Activated CD8-positive, alpha-beta memory T cell treated with anti-CD3 and anti-CD28 coated beads for 1 hour (primary cell): ENCODE data around the gene PRKCA.

Source experiments
- DNase-seq, 2 donors: peaks; one replicate each; pipeline ENCODE4 v3.0.0-alpha.2; 2020; ENCODE audit warnings: low read depth in 1 of 2; ENCODE audit errors: extremely low read depth in 1 of 2

PRKCA gene

DNA sequence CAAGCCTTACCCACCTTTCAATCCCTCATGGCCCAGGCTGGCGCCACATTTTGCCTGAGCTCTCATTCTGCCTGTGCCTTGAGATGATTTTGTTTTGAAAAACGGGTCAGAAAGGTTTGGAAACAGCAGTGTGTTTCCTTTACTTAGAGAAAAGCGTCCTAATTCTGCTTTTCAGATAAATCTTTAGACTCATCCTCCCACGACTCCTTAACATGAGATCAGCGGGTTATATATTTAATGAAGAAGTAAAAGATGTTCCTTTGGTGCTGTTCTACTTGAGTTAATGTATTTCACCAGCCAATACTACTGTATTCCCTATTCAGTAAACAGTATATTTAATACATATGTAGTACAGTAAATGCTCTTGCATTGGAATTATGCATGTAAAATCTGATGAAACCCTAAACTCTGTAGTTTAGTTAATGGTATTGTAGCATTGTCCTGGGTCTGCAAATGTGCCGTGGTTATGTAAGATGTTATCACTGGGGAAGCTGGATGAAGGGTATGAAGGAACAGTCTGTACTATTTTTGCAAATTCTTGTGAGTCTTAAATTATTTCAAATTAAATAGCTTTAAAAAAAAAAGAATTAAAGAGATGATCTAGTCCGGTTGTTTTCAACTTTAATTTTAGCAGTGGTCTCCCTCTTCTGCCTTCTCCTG is 333.1 kb downstream of the PRKCA start:
- no peak for DNase-seq

DNA sequence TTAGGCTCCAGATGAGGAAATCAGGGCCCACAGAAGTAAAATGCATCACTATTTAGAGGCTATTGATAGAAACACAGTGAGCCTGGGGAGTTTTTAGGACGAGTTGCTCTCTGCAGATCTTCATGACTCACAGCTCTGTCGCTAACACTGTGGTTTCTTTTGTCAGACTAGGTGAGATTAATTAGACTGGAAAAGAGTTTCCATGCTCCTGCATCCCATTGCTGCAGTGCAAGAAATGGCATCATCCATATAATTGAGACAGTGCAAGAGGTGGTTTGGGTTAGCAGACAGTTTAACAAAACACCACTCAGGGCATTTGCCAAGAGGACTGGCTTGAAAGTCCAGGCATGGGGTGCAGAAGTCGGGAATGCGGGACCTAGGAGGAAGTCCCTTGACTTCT is 333.7 kb downstream of the PRKCA start:
- DNase-seq = no peak

DNA sequence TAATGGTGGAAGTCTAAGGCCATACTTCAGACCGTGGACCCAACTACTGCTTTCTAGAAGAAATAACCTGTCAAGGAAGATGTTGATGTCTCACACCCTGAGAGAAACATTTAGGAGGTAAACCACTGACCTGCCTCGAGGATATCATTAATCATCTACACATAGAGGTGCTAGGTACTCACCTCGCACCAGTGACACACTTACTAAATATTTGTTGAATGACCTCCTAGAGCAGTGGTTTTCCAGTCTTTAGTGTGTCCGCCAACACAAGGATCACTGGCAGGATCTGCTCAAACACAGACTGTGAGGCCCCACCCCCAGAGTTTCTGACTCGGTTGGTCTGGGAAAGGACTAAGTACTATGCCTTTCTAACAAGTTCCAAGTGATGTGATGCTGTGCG is 335.1 kb downstream of the PRKCA start:
- DNase-seq = no peak

DNA sequence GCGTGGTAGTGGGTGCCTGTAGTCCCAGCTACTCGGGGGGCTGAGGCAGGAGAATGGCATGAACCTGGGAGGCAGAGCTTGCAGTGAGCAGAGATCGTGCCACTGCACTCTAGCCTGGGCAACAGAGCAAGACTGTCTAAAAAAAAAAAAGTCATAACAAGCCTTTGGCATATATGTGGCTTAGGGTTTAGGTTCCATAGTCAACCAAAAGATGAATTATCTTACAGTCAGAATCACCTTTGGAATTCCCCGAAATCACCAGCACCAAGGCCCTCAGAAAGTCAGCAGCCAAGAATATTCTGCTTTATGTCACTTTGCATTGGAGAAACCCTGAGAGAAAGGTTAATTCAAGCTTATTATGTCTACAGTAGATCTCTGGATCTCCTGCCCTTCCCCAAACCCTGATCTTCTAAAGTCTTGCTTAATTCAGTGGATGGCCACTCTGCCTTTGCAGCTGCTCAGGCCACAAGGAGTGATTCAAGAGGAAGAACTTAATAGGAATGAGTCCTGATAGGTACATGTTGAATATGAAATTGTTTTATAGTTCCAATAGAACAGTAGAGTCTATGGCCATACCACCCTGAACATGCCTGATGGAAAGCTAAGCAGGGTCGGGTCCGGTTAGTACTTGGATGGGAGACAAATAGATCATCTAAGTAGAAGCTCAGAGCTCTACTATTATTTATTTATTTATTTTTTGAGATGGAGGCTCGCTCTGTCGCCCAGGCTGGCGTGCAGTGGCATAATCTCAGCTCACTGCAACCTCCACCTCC is 336.5 kb downstream of the PRKCA start:
- DNase-seq = no peak

DNA sequence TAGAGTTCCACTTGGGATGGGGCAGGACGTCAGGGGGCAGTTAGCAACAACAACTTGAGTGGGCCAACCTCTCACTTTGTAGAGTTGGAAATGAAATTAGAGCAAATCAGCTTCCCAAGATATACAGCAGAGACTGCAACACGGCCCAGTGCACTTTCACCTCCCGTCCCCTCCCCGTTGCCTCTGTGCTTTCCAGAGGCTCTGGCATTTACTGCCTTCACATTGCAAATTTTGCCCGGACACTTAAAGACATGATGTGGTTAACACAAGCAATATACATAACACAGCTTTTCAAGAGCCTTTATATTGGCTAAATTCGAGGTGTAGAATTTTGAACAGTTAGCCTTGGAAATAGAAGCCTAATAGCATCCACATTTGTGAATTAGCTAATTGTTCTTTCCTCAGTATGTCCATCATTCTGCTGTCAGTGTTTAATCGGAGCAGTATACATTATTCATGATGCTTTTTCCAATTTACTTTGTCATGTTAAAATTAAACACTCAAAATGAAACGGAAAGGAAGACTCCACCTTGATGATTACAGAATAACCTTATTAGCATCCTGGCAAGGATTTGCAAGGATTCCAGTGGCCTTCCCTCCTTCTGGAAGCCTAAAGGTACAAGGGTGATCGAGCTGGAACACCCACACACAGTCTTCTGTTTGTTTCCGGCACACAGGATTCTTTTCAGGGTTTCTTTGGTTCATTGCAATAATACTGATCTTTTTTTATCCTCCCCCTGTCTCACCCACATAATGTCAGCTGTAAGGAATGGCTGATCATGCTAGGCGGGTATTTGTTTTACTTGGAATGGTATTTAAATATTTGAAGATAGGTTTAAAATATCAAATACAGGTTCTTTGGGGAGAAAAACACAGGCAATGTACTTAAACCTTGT is 341.6 kb downstream of the PRKCA start:
- DNase-seq = no peak

DNA sequence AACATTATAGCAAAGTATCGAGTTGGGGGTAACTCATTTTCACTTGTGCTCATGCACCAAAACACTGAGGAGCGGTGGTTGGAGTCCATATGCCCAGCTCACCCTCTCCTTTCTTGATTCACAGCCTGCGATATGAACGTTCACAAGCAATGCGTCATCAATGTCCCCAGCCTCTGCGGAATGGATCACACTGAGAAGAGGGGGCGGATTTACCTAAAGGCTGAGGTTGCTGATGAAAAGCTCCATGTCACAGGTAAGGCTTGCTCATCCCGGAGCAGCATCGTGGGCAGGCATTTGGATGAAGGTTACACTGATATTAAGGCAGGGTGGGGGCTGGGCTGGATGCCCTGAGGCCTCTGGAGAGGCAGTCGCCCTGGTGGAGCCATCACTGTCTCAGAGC is 342.8 kb downstream of the PRKCA start:
- DNase-seq = no peak

DNA sequence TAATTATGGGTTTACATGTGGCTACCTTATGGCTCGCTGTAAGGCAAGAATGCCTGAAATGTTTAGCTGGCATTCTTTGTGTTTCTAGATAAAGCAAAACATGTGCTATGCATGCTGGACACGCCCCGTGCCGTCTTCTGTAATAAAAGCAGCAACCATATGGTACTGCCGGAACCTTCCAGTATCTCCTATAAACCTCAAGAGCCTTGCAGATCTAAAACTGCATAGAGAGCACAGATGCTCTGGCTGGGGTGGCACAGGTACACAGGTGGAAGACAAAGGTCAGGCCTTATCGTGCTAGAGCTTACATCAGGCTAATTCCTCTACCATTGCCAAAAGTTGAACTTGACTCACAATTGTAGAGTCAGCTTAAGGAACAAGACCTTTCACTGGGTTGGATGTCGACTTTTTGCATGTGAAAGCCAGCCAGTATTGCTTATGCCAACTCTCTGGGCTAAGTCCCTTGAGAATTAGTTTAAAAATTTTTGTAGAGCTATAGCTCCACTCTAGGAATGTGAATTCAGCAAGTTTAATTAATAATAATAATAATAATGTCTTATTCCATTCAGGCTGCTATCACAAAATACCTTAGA is 345.1 kb downstream of the PRKCA start:
- DNase-seq = no peak

DNA sequence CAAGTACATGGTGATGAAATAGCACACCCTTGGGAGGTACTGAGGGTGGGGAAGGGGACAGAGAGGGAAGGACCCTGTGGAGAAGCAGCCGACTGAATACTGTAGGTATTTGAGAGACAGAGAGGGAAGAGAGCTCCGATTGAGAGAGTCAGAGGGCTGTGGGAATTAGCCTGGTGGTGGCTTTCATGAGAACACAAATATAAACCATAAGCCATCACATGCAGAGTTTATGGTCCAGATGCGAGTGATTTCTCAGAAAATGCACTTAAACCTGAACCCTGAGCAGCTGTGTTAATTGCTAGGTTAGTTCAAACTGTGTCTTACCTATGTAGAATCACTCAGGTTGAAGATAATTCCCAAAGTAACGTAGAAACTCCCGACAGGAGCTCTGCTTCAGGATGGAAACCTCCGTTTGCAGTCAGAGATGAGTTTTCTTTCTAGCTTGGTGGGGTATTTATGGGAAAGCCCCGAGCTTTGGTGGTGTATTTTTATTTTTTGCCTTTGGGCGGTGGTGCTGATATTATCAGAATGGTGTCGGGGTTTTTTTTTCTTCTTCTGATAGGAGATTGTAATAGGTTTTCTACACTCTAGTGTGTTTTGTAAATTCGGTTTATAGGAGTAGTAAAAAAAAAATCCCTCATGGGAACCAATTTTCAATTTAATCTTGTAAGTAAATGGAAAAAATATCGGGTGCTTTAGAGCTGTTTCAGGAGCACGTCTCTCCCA is 347.6 kb downstream of the PRKCA start:
- no peak for DNase-seq

DNA sequence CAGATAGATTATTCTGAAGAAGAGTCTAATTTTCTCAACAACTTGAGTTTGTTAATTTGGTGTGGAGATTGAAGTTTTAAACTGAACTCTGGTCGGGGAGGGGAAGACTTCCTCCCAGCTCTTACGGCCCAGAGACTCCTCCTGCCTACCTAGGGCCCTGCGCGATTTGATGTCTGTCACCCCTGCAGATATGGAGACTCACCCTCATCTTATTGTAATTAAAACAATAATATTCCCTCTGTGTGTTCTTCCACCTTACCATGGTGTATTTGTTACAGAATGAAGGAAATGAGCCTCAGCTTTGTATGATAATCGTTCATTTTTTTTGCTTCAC is 348.1 kb downstream of the PRKCA start:
- DNase-seq = no peak

DNA sequence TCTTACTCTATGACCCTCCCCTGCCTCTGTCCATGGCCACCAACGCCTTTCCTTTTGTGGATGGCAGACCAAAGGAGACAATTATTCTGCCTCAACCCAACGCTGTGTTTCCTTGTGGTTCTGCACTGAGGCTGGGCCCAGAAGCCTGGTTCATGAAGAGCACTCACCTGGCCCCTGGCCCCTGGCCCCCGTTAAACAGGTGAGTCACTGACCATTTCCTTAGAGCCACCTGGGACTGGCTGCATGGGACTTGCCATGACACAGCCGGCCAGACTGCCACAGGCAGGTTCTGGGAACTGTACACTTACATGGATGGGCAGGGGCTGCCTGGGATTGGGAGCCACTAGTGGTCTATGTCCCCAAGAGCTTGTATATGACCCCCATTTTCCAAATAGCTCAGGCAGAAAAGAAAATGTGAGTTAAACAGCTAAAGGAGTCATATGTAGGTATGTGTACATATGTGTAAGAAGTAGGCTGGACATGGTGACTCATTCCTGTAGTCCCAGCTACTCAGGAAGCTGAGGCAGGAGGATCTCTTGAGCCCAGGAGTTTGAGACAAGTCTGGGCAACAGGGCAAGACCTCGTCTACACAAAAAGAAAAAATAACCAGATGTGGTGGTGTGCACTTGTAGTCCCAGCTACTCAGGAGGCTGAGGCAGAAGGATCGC is 350.6 kb downstream of the PRKCA start:
- no peak for DNase-seq

DNA sequence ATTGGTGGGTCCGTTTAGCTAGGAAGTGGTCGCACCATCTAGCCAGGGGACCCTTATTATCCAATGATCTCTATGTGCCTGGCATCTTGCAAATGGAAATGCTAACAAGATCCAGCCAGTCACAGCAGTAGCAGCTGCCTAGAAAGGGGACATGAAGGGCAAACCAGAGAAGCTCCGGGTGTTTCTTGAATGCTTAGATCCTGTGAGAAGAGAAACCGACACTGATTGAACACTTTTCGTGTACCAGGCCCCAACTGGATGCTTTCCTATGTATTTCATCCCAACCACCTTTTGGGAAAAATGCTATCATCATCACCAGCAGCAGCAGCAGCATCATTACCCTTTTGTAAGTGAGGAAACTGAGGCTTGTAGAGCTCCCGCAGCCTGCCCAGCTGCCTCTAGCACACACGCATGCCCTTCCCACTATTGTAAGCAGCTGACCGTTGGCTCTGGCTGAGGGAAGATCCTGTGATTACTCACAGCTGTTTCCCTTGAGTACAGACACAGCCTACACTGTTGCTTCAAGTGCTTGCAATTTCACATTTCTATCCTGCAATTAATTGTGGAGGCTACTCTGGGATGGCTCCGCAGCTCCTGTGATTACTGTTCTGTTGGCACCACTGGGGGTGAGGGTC is 351.8 kb downstream of the PRKCA start:
- no peak for DNase-seq

DNA sequence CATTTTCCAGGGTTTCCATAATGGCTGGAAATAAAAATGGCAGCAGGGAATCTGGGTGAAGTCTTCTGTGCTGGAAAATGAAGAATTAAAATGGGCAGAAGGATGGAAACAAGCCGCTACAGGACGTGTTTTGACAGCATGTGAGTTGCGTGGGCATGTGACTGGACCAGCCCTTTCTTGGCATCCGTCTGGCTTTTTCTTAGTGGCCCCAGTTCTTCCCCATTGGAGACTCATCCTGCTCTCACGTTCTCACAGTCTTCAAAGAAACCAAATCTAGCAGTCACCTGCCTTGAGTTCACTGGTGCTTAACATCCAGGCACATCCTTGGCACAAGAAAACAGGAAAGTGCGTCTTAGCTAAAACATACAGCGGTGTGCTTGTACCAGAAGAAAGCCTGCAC is 352.4 kb downstream of the PRKCA start:
- no peak for DNase-seq

DNA sequence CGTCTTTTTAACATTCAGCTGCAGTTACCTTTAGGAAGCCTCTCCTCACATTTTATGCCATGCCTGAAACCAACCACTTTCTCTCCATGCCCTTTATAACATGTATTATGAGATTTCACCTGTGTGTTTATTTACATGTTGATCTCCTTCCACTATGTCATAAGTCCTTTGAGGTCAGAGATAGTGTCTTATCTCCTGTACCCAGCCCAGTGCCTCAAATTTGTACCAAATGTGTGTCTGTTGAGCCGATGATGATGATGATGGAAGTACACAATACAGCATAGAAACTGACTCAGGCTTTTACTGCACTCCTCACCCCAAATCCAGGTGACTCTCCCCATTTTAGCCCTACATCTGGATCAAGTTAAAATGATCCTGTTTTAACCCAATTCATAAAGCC is 353.0 kb downstream of the PRKCA start:
- DNase-seq = no peak

DNA sequence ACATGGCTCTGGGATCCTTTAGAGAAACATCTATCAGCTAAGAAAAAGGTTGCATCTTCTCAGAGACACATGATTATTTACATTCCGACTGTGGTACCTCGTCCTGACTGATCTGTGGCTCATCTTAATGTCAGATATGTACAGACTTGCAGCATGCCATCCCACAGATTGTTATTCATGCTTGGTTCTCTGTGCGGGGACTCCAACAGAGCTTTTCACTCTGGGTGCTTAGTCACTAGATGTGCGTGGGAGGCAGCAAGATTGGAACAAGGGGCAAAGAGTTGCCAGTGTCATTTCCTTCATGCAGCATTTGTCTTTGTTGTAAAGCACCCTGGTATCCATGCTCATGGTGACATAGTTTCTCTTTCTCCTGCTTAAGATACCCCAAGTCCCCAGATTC is 353.4 kb downstream of the PRKCA start:
- no peak for DNase-seq

DNA sequence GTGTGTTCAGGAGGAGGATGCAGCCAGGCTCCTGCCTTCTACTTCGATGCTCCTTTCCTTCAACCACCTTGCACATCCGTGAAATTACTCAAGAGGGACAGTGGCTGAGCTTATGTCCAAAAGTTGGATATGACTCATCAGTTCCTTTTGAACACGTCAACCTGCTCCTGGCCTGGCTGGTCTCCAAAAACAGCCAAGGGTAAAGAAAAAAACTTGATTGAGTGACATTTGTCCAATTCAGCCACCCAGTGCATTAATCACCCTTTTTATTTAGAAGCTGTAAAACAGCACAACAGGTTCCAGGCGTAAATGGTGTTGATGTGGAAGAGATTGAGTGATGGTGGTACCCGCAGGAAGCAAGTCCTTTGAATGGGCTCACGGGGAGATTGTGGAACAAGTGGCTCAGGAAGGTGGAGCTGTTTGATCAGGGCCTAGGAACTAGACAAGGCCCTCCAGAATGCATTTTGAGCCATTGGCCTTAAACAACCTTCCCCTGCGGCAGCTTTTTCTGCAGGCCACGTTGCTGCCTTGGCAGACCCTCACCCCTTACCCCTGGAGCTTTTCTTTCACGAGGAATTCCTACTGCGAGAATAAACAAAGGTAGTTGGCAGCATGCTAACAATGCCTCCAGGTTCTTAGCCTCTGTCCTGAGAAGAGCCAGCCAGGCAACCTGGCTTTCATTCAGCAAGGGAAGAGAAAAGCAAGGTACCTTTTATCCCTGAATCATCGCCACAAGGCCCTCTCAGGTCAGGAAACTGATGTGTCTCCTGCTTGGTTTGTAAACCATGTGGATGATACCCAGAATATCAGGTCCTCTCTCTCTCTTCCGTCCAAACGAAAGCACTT is 359.2 kb downstream of the PRKCA start:
- no peak for DNase-seq

DNA sequence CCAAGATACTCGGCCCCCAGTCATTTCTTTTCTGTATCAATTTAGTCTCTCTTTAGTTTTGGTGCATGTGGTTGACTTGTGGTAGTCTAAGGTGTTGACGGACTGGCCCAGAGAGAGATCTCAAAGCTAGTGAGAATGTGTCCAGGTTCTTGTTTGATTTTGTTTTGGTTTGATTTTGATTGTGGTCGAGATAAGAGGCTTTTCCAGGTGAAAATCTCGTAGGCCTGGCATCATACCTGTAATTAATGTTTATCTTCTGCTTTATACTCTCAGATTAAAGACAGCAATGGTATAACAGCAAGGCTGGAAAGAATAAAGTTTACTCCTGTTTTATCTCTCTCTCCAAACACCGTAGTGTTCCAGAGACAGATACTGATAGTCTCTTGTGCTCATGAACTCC is 360.1 kb downstream of the PRKCA start:
- no peak for DNase-seq

DNA sequence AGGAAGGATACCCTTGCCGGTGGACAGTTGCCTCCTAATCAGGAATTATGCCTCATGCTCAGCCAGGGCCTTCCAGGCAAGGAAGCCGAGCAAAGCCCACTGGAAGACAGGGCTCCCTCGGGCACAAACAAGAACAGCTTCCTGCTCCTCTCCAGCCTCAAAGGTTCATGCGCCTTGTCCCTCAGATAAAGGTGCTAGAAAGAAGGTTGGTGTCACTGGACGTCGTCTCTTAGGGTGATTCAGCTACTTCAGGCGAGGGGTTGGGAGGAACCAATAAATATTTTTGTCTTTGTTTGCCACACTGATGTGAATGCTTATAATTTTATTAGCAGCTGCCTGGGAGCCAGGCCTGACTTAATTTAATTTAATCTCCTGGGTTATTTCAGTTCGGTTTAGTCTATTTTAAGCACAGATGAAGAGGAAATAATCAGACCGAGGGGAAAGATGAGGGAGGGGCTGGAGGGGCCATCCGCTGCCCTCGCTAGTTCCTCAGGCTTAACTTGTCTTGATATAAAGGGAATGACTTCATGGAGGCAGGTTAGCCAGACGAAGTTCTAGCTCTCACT is 360.7 kb downstream of the PRKCA start:
- no peak for DNase-seq

DNA sequence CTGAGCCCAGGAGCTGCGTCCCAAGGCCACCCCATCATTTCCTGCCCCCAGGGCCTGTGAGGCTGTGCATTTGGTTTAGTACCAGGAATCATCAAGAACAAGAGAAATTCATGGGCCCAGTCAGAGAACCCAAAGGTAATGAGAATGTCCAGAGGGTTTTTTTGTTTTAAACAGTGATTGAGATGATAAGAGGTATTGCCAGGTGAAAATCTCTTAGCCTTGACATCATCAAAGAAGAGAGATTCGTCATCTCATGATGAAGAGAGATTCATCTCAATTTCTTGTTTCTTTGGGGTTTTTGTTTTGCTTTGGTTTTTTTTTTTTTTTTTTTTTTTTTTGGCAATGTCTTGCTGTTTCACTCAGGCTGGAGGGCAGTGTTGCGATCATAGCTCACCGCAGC is 361.9 kb downstream of the PRKCA start:
- DNase-seq = no peak

DNA sequence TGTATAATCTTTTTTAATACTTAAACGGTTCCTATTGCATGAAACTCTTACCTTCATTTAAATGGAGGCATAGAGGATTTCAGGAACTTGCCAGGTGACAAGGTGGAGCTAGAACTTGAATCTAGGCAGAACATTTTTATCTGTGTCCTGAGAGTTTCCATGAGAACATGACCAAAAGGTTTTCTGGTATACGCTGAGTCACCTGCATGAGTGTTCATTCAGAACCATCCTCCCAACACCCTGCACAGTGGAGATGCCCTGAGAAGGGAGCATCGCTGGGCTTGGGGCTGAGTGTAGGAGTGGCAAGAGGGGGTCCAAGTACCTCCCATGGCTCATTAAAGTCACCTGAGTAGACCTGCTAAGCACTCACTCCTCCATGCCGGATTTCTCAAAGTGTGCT is 362.8 kb downstream of the PRKCA start:
- no peak for DNase-seq
